Nephron (organoid): ENCODE measurements around the gene PIPOX.
A peak's percentile ranks its signal among the peaks of the same experiment; 100 is the strongest.

Experiments
- H3K27ac Mint-ChIP-seq, 3 experiments: 2 replicates each; pipeline ENCODE4 v1.8.0; 2020; ENCODE audit warnings: mixed read lengths in 3 of 3, mild to moderate bottlenecking in 2 of 3, moderate library complexity in 1 of 3
- H3K27me3 Mint-ChIP-seq: 2 replicates; pipeline ENCODE4 v1.8.0; 2021; ENCODE audit warnings: low read depth, mild to moderate bottlenecking, moderate library complexity, mixed read lengths
- H3K36me3 Mint-ChIP-seq: 2 replicates; pipeline ENCODE4 v1.8.0; 2020; ENCODE audit warnings: low read depth, mixed read lengths
- H3K4me1 Mint-ChIP-seq: 2 replicates; pipeline ENCODE4 v1.8.0; 2020; ENCODE audit warnings: mixed read lengths
- H3K4me3 Mint-ChIP-seq, 3 experiments: 2 replicates each; pipeline ENCODE4 v1.8.0; 2020; ENCODE audit warnings: mild to moderate bottlenecking in 3 of 3, mixed read lengths in 3 of 3, moderate library complexity in 2 of 3
- H3K9me3 Mint-ChIP-seq: 2 replicates; pipeline ENCODE4 v1.8.0; 2020; ENCODE audit warnings: mixed read lengths
- CTCF ChIP-seq, 3 experiments: fragments of 200-600 bp; sonication (generic); IDR thresholded peaks; one replicate each; pipeline ENCODE4 v1.5.0; 2021; ENCODE audit warnings: antibody characterized with exemption in 3 of 3; ENCODE audit not compliant: unreplicated experiment in 3 of 3

Gene PIPOX

GRCh38 chr17:29000973-29001372 is 42.0 kb upstream of the PIPOX start:
- Mint-ChIP-seq H3K27ac (no peak overlapping the region), H3K4me3 (no peak overlapping the region), H3K9me3 (no peaks in the 10 kb centered on the region), H3K4me1 (peaks cover 10% of the 10 kb centered on the region), H3K27me3 (peaks cover 69% of the 10 kb centered on the region), H3K36me3 (no peaks in the 10 kb centered on the region)
- TF ChIP-seq CTCF (IDR thresholded peaks at IDR 0.05; ENCODE audit: unreplicated experiment in 3 of 3), result no peak

- Mint-ChIP-seq H3K9me3 (no peaks in the 10 kb centered on the region), H3K27me3 (peaks cover 82% of the 10 kb centered on the region), H3K36me3 (no peaks in the 10 kb centered on the region), H3K4me3 (no peak overlapping the region), H3K4me1 (peaks cover 9% of the 10 kb centered on the region), H3K27ac (no peak overlapping the region)
- TF ChIP-seq CTCF (IDR thresholded peaks at IDR 0.05; ENCODE audit: unreplicated experiment in 3 of 3), result no peak
Measured at GRCh38 chr17:29002811-29003210, 40.1 kb upstream of the PIPOX start.

- no peaks in the 10 kb centered on the region for H3K36me3 Mint-ChIP-seq
- TF ChIP-seq CTCF (IDR thresholded peaks at IDR 0.05; ENCODE audit: unreplicated experiment in 3 of 3), result no peak
- peaks cover 83% of the 10 kb centered on the region for H3K27me3 Mint-ChIP-seq
- H3K27ac Mint-ChIP-seq, result no peak overlapping the region
- peaks cover 9% of the 10 kb centered on the region for H3K4me1 Mint-ChIP-seq
- H3K4me3 Mint-ChIP-seq, result no peak overlapping the region
- H3K9me3 Mint-ChIP-seq, result no peaks in the 10 kb centered on the region
Measured at GRCh38 chr17:29003289-29003688, 39.7 kb upstream of the PIPOX start.

- no peak for TF ChIP-seq CTCF (IDR thresholded peaks at IDR 0.05; ENCODE audit: unreplicated experiment in 3 of 3)
Measured at GRCh38 chr17:29004081-29004692, 38.8 kb upstream of the PIPOX start.

DNA sequence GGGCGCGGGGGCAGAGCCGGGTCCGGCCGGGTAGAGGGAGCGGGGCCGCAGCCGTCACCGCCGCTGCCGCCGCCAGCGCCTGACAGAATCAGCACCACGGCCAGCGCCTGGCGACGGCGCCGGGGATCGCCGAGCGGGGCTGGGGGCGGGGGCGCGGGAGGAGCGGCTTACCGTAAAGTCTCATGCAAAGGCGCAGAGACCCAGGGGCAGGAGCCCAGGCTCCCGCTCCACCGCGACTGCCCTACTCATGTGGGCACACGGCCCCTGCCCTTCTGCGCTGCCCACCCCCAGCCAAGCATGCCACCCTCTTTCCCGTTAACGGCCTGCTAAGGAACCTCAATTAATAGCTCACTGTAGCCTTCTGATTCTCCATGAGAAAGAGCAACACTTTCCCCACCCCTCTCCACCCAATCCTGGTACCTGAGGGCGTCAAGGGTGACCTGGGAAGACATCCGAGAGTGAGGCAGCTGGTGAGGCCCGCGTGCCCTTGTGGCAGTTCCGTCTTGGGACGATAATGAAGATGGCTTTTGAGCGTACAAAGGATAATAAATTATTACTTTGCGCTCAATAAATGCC is 36.9 kb upstream of the PIPOX start, which contains the start of gene SEZ6:
SEZ6 (minus strand) TSS at position 98 of the 576 bp plus-strand sequence. CDS start 164 bp downstream, outside the sequence.
- peaks cover 9% of the 10 kb centered on the region for H3K4me1 Mint-ChIP-seq
- no peak within 1 kb of the TSS for H3K27ac Mint-ChIP-seq
- H3K36me3 Mint-ChIP-seq, result no peaks in the 10 kb centered on the region
- peak within 1 kb of the TSS; percentile 27 to 64 (median 52) for H3K4me3 Mint-ChIP-seq
- peaks cover 88% of the 10 kb centered on the region for H3K27me3 Mint-ChIP-seq
- H3K9me3 Mint-ChIP-seq, result no peaks in the 10 kb centered on the region
- no peak for TF ChIP-seq CTCF (IDR thresholded peaks at IDR 0.05; ENCODE audit: unreplicated experiment in 3 of 3)

More at GRCh38 chr17:29004081-29004692, 38.8 kb upstream of the PIPOX start:
- peaks cover 9% of the 10 kb centered on the region for H3K4me1 Mint-ChIP-seq
- H3K9me3 Mint-ChIP-seq, result no peaks in the 10 kb centered on the region
- no peaks in the 10 kb centered on the region for H3K36me3 Mint-ChIP-seq
- no peak overlapping the region for H3K4me3 Mint-ChIP-seq
- peaks cover 85% of the 10 kb centered on the region for H3K27me3 Mint-ChIP-seq
- no peak overlapping the region for H3K27ac Mint-ChIP-seq

DNA sequence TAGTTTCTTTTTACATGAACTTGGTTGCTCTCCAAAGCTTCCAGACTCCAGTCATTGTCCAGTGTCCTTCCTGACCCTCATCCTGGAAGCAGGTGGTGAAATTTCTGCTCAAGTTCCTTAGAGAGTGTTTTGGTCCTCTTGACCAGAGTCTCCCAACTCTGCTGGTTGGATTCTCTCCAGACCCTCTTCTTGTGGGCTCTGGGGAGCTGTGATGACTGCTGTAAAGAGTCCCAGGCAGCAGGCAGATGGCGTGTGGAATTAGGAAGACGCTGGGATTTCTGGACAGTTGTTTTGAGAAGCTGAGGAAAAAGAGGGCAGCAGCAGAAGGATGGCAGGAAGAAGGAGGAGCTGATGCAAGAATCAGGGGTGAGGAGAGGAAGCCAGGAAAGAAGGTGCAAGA is 35.5 kb upstream of the PIPOX start:
- H3K36me3 Mint-ChIP-seq, result no peaks in the 10 kb centered on the region
- H3K27ac Mint-ChIP-seq, result no peak overlapping the region
- TF ChIP-seq CTCF (IDR thresholded peaks at IDR 0.05; ENCODE audit: unreplicated experiment in 3 of 3), result no peak
- H3K4me3 Mint-ChIP-seq, result no peak overlapping the region
- no peaks in the 10 kb centered on the region for H3K9me3 Mint-ChIP-seq
- peaks cover 5% of the 10 kb centered on the region for H3K4me1 Mint-ChIP-seq
- H3K27me3 Mint-ChIP-seq, result peaks cover 90% of the 10 kb centered on the region
